Measurements from ENCODE around the gene NR1D1.

Gene NR1D1

DNA sequence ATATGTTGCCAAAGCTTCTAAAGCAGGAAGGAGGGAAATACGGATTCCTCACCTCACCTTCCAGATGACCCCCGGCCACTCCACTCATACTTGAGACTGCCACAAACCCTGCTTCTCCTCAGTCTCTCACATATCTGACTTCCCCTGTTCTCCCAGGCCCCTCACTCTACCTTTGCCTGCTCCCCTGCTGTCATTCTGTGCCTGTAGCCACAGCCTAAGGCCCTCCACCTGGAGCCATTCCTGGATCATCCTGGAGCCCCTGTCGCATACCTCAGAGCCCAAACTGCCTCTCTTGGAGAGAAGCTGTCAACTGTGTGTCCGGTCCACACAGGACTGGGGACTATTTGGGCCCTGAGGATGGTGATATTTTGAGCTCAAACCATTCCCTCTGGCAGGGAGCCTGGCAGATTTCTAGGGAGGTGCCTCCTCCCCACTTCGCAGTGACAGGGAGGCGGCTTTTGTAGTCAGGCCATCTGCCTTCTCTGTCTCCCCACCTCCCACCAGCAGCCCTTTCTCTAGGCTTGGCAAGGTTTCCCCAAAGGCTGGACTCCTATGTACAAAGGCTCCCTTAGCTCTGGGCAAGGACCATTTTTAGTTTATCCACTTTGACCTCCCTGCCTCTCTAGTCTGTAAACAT is 43.9 kb downstream of the NR1D1 start:
- TF ChIP-seq, protein P1, sequence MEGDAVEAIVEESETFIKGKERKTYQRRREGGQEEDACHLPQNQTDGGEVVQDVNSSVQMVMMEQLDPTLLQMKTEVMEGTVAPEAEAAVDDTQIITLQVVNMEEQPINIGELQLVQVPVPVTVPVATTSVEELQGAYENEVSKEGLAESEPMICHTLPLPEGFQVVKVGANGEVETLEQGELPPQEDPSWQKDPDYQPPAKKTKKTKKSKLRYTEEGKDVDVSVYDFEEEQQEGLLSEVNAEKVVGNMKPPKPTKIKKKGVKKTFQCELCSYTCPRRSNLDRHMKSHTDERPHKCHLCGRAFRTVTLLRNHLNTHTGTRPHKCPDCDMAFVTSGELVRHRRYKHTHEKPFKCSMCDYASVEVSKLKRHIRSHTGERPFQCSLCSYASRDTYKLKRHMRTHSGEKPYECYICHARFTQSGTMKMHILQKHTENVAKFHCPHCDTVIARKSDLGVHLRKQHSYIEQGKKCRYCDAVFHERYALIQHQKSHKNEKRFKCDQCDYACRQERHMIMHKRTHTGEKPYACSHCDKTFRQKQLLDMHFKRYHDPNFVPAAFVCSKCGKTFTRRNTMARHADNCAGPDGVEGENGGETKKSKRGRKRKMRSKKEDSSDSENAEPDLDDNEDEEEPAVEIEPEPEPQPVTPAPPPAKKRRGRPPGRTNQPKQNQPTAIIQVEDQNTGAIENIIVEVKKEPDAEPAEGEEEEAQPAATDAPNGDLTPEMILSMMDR (IDR thresholded peaks at IDR 0.05; ENCODE audit: insufficient read depth, missing control alignments) = no peak
- DNase-seq (ENCODE audit: insufficient read length, low spot score) (no peak), FAIRE-seq (no peak)

Measured in D721Med (cell line).